Endothelial cell of umbilical vein (primary cell): ENCODE results near the gene LRP1B. TPM values are rescaled to one million over a fixed set of nuclear protein-coding genes. Genes with fewer than 3 reads are reported as not detected.

Experiments
- BruUV-seq: library from RNA; stranded (reverse); fragments of 400-500 nt; replicated peaks from 2 replicates; lab custom pipeline; 2021; lab: Mats Ljungman, UMichigan
- CTCF ChIA-PET: fragments of 300-600, 350-600 bp; sonication (Branson Sonifier 250); formaldehyde crosslinking; loops from one replicate; lab custom pipeline; 2021; ENCODE audit warnings: antibody characterized with exemption, inconsistent platforms; lab: Charles Lee
- POLR2A ChIA-PET: fragments of 300-600, 350-600 bp; sonication (Branson Sonifier 250); formaldehyde crosslinking; loops from one replicate; lab custom pipeline; 2021; ENCODE audit warnings: antibody characterized with exemption, inconsistent platforms; lab: Charles Lee
- DNase-seq: peaks from one replicate; pipeline ENCODE4 v3.0.0-alpha.2; 2011; ENCODE audit warnings: low read depth, low spot score
- FAIRE-seq: peaks from 2 replicates; lab custom pipeline; 2011; peaks lifted over from hg19 to GRCh38; lab: Jason Lieb, UNC
- H2AFZ ChIP-seq: 2 replicates; pipeline ENCODE4 v1.6.0; 2012; ENCODE audit warnings: low read depth, low read length, control low read depth, inconsistent platforms
- H3K27ac ChIP-seq: 2 replicates; pipeline ENCODE4 v1.5.1; 2011; ENCODE audit warnings: low read depth, mild to moderate bottlenecking, control low read depth, low read length, moderate library complexity; ENCODE audit not compliant: insufficient read depth
- H3K27me3 ChIP-seq, 2 experiments: 2 replicates each; pipeline versions ENCODE4 v1.6.0 to v1.6.1; 2011; ENCODE audit warnings: low read length in 2 of 2, mixed read lengths in 1 of 2; ENCODE audit not compliant: control insufficient read depth in 2 of 2, insufficient read depth in 2 of 2
- H3K36me3 ChIP-seq, 2 experiments: 2 replicates in 1 of 2; 3 replicates in 1 of 2; pipeline ENCODE4 v1.5.1; 2011; ENCODE audit warnings: low read length in 2 of 2, mild to moderate bottlenecking in 1 of 2, moderate library complexity in 1 of 2; ENCODE audit not compliant: control insufficient read depth in 2 of 2, insufficient read depth in 2 of 2; ENCODE audit errors: extremely low read depth in 1 of 2
- H3K4me1 ChIP-seq: 3 replicates; pipeline ENCODE4 v1.5.1; 2011; ENCODE audit warnings: mild to moderate bottlenecking, low read length; ENCODE audit not compliant: control insufficient read depth, insufficient read depth; ENCODE audit errors: extremely low read depth
- H3K4me2 ChIP-seq: 2 replicates; pipeline ENCODE4 v1.6.1; 2011; ENCODE audit warnings: low read length, control low read depth, mixed read lengths; ENCODE audit not compliant: insufficient read depth
- H3K4me3 ChIP-seq, 3 experiments: fragments of 200-600 bp in 1 of 3; sonication (generic), shearing (Covaris generic) in 1 of 3; replicated peaks in 1 of 3; 2 replicates each; pipeline ENCODE4 v1.5.1; 2011 to 2016; ENCODE audit warnings: control low read depth in 3 of 3, low read length in 3 of 3, mild to moderate bottlenecking in 2 of 3, inconsistent platforms in 1 of 3, low read depth in 1 of 3, moderate library complexity in 1 of 3; ENCODE audit not compliant: insufficient read depth in 1 of 3
- H3K79me2 ChIP-seq: 2 replicates; pipeline ENCODE4 v1.6.0; 2012; ENCODE audit warnings: low read length, inconsistent platforms; ENCODE audit not compliant: control insufficient read depth, insufficient read depth
- H3K9ac ChIP-seq: replicated peaks from 2 replicates; pipeline ENCODE3; 2011; ENCODE audit warnings: low read length, control low read depth; ENCODE audit not compliant: insufficient read depth; ENCODE audit errors: extremely low read depth
- H3K9me1 ChIP-seq: replicated peaks from 3 replicates; pipeline ENCODE4 v1.6.0; 2011; ENCODE audit warnings: mild to moderate bottlenecking, low read length; ENCODE audit not compliant: control insufficient read depth, insufficient read depth; ENCODE audit errors: extremely low read depth
- H3K9me3 ChIP-seq: replicated peaks from 2 replicates; pipeline ENCODE4 v1.5.1; 2012; ENCODE audit warnings: low read length, inconsistent platforms; ENCODE audit not compliant: control insufficient read depth, insufficient read depth
- H4K20me1 ChIP-seq: replicated peaks from 2 replicates; pipeline ENCODE3; 2011; ENCODE audit warnings: mild to moderate bottlenecking, low read length; ENCODE audit not compliant: control insufficient read depth, insufficient read depth; ENCODE audit errors: extremely low read depth
- CTCF ChIP-seq, 2 donors: IDR thresholded peaks; 1 replicate in 1 of 2; 2 replicates in 1 of 2; pipeline ENCODE4 v1.5.1; 2011; ENCODE audit warnings: low read length in 2 of 2, mild to moderate bottlenecking in 2 of 2, moderate library complexity in 2 of 2, control low read depth in 1 of 2, inconsistent platforms in 1 of 2, low read depth in 1 of 2; ENCODE audit not compliant: insufficient read depth in 1 of 2; ENCODE audit errors: extremely low read depth in 1 of 2
- EZH2 ChIP-seq: IDR thresholded peaks from 2 replicates; pipeline ENCODE4 v1.6.1; 2012; ENCODE audit warnings: borderline replicate concordance, low read depth, mild to moderate bottlenecking, moderate library complexity, low read length, inconsistent platforms; ENCODE audit not compliant: severe bottlenecking
- FOS ChIP-seq: IDR thresholded peaks from 2 replicates; pipeline ENCODE4 v1.6.1; 2011; ENCODE audit warnings: mild to moderate bottlenecking, low read length, moderate library complexity, borderline replicate concordance; ENCODE audit not compliant: insufficient read depth
- GATA2 ChIP-seq: IDR thresholded peaks from 2 replicates; pipeline ENCODE4 v1.7.0; 2011; ENCODE audit warnings: low read depth, mild to moderate bottlenecking, moderate library complexity, mixed read lengths, low read length; ENCODE audit not compliant: insufficient read length, insufficient read depth
- JUN ChIP-seq: IDR thresholded peaks from 2 replicates; pipeline ENCODE4 v1.6.1; 2011; ENCODE audit warnings: borderline replicate concordance, low read depth; ENCODE audit not compliant: insufficient read length, insufficient read depth
- MAX ChIP-seq: IDR thresholded peaks from 2 replicates; pipeline ENCODE4 v1.6.1; 2011; ENCODE audit not compliant: insufficient read depth, insufficient read length
- MYC ChIP-seq: IDR thresholded peaks from one replicate; pipeline ENCODE4 v1.6.1; 2011; ENCODE audit warnings: mild to moderate bottlenecking, low read depth, low read length
- POLR2A ChIP-seq: IDR thresholded peaks from 2 replicates; pipeline ENCODE4 v1.6.1; 2012; ENCODE audit warnings: low read depth, mild to moderate bottlenecking, control low read depth, low read length
- POLR2AphosphoS5 ChIP-seq: IDR thresholded peaks from 2 replicates; pipeline ENCODE4 v1.6.1; 2012; ENCODE audit warnings: low read depth, mild to moderate bottlenecking, control low read depth, low read length, moderate library complexity; ENCODE audit not compliant: insufficient read depth
- dilution Hi-C: fragments of 300-500 bp; cut with MboI; formaldehyde crosslinking; loops from one replicate; pipeline ENCODE4 v1.15.0; 2019; ENCODE audit warnings: low sequenced_read_pairs; ENCODE audit not compliant: extremely low pct_ligation_motif_present
- intact Hi-C: fragments of 100-400 bp; cut with micrococcal nuclease; formaldehyde crosslinking; loops from one replicate; pipeline ENCODE4 v1.10.0; 2022
- polyA plus RNA-seq, 4 experiments: library from polyadenylated mRNA; depleted of rRNA in 3 of 4; stranded (reverse) in 3 of 4; unstranded in 1 of 4; fragments of >200 nt; gene quantifications; 2 replicates each; pipeline versions ENCODE4 v1.2.1 to v1.2.3, GENCODE V29; 2011 to 2012; ENCODE audit warnings: missing spikeins in 1 of 4
- total RNA-seq: library from RNA; stranded (reverse); gene quantifications from 2 replicates; pipeline ENCODE4 v1.2.3, GENCODE V29; 2021

LRP1B gene
- total and polyA plus RNA-seq, 2 donors (not counting 3 experiments of a cell fraction or from before 2014, with no cell fraction given) = 0.03 to 0.07 TPM

- FAIRE-seq (no peak), DNase-seq (no peak)
- intact Hi-C loops = no loop called here
- CTCF ChIA-PET = no interaction called here
- POLR2A ChIA-PET = no interaction called here
- no peak overlapping the region for H3K9ac ChIP-seq
- no peaks in the 10 kb centered on the region for H4K20me1 ChIP-seq
- TF ChIP-seq POLR2A (no peak), MAX (no peak)
- no peak overlapping the region for H3K27ac ChIP-seq
- H3K27me3 ChIP-seq = no peaks in the 10 kb centered on the region
- H3K36me3 ChIP-seq = no peaks in the 10 kb centered on the region
- H3K4me1 ChIP-seq = no peaks in the 10 kb centered on the region
- H3K79me2 ChIP-seq = no peaks in the 10 kb centered on the region
- BruUV-seq = no TSS peak
- no peaks in the 10 kb centered on the region for H3K9me3 ChIP-seq
- no peaks in the 10 kb centered on the region for H3K9me1 ChIP-seq
- dilution Hi-C loops = no loop called here
- no peak overlapping the region for H3K4me3 ChIP-seq
- H2AFZ ChIP-seq = no peak overlapping the region
- H3K4me2 ChIP-seq = no peak overlapping the region
Observed at GRCh38 chr2:140737006-140737405, 1393.8 kb downstream of the LRP1B start.

DNA sequence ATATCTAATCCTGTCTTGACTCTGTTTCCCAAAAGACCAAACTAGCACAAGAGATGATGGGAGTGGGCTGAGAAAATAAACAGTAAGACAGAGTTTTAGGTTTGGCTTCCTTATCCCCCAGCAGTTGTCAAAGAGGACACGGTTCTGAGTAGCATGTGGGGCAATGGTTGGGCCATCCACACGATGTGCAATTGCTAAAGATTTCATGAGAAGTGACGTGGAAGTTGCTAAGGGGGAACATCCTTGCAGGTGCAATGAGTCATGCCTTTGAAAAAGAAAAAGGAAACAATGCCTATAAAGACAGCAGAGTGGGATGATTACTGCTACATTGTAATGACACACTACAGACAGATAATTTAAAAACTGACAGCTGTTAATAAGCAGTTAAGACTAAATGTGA is 1395.8 kb downstream of the LRP1B start:
- Histone ChIP-seq H3K27ac (no peak overlapping the region), H3K4me3 (no peak overlapping the region), H2AFZ (no peak overlapping the region), H3K79me2 (no peaks in the 10 kb centered on the region), H3K4me2 (no peak overlapping the region), H3K4me1 (no peaks in the 10 kb centered on the region), H3K9me1 (no peaks in the 10 kb centered on the region), H3K27me3 (no peaks in the 10 kb centered on the region), H3K36me3 (no peaks in the 10 kb centered on the region), H3K9me3 (no peaks in the 10 kb centered on the region), H4K20me1 (no peaks in the 10 kb centered on the region), H3K9ac (no peak overlapping the region)
- FAIRE-seq (no peak), DNase-seq (no peak)
- TF ChIP-seq GATA2 (no peak), MYC (no peak), POLR2A (no peak), POLR2AphosphoS5 (no peak), JUN (no peak), FOS (no peak), EZH2 (no peak), CTCF (IDR thresholded peaks at IDR 0.05; ENCODE audit: extremely low read depth in 1 of 2, insufficient read depth in 1 of 2, low read depth in 1 of 2, low read length in 2 of 2) (no peak), MAX (no peak)
- BruUV-seq = no TSS peak
- intact Hi-C loops (no loop called here), dilution Hi-C loops (no loop called here)
- POLR2A ChIA-PET = no interaction called here
- CTCF ChIA-PET = no interaction called here
